Activated CD8-positive, alpha-beta T cell treated with anti-CD3 and anti-CD28 coated beads, Interleukin-2, amount 10 ng/mL, durations not matched to agents 7 days and 5 days (primary cell): ENCODE measurements around the gene CDIP1. TPM values are rescaled to one million over a fixed set of nuclear protein-coding genes. Genes with fewer than 3 reads are reported as not detected.

Source experiments
- ATAC-seq: fragments of 150-1000 bp; cut with Tn5 transposase; one replicate; pipeline ENCODE4 v1.10.0; 2021; ENCODE audit warnings: moderate library complexity
- CTCF ChIA-PET: fragments of 350-600 bp; sonication (Branson Sonifier 250); formaldehyde crosslinking; loops from one replicate; lab custom pipeline; 2021; ENCODE audit warnings: antibody characterized with exemption; lab: Charles Lee
- POLR2A ChIA-PET: fragments of 350-600 bp; sonication (Branson Sonifier 250); formaldehyde crosslinking; loops from one replicate; lab custom pipeline; 2021; ENCODE audit warnings: antibody characterized with exemption; lab: Charles Lee
- DNase-seq: peaks from one replicate; pipeline ENCODE4 v3.0.0-alpha.2; 2020
- H3K27ac Mint-ChIP-seq: one replicate; pipeline ENCODE4 v1.8.0; 2021; ENCODE audit warnings: mild to moderate bottlenecking, mixed read lengths
- H3K27me3 Mint-ChIP-seq: one replicate; pipeline ENCODE4 v1.8.0; 2021; ENCODE audit warnings: low read depth, mixed read lengths
- H3K36me3 Mint-ChIP-seq: one replicate; pipeline ENCODE4 v1.8.0; 2021; ENCODE audit warnings: low read depth, mixed read lengths
- H3K4me1 Mint-ChIP-seq: one replicate; pipeline ENCODE4 v1.8.0; 2021; ENCODE audit warnings: low read depth, mixed read lengths
- H3K4me3 Mint-ChIP-seq: one replicate; pipeline ENCODE4 v1.8.0; 2021; ENCODE audit warnings: mild to moderate bottlenecking, mixed read lengths
- H3K9me3 Mint-ChIP-seq: one replicate; pipeline ENCODE4 v1.8.0; 2022; ENCODE audit warnings: mixed read lengths; ENCODE audit not compliant: insufficient read depth
- total RNA-seq, 2 experiments: library from RNA; stranded (reverse); gene quantifications; one replicate each; pipeline ENCODE4 v1.2.3, GENCODE V29; 2021

The CDIP1 gene
- total RNA-seq, 2 experiments from 2014 or later, result 44.0 to 48.7 TPM

DNA sequence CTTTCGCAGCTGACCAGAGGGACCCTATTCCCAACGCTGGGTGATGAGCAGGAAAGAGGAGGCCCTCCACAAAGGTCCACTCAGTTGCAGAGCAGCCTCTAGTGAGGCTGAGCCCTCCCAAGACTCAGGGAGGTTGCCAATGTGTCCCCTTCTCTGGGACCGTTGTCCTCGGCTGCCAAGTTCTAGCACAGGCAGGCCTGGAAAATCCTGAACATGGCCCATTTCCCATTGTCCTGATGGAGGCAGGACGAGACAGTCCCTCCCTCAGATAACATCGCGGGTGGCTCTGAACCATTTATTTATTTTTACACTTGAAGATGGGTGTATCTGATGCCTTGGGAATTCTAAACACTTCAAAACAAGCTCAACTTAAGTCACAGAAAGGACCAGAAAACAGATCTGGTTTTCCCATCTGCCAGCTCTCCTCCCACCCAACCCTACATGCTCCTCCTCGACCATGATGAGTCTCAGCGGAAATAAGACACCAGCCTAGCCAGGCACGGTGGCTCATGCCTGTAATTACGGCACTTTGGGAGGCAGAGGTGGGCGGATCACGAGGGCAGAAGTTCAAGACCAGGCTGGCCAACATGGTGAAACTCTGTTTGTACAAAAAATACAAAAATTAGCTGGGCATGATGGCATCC is 12.8 kb downstream of the CDIP1 start:
- ATAC-seq (no peak), DNase-seq (no peak)
- Mint-ChIP-seq H3K27ac (no peak overlapping the region), H3K9me3 (no peaks in the 10 kb centered on the region), H3K27me3 (no peaks in the 10 kb centered on the region), H3K36me3 (peaks cover 18% of the 10 kb centered on the region), H3K4me1 (peaks cover 42% of the 10 kb centered on the region), H3K4me3 (no peak overlapping the region)
- ChIA-PET POLR2A (no interaction called here), CTCF (interaction anchor here (1.4 to 7.6 kb wide), 2 partner anchors 11 to 19 kb away, joined by 4 to 40 read pairs; no protein-coding TSS in a partner anchor)

DNA sequence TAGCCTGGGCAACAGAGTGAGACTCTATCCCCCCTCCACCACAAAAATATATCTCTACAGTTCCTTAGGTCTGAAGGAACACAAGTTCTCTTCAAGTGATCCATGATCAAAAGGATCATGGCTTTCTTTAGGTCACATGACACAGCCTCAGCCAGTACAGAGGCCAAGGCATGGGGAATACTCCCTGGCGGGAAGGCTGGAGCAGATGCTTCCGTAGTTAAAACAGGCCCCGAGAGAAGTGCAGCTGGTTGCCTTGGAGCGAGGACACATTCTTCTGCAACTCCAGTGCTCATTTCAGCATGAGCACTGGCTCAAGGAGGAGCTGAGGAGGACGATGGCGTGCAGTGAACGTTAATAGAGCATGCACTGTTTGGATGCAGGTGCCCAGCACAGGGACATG is 13.5 kb downstream of the CDIP1 start:
- CTCF ChIA-PET, result interaction anchor here (1.0 to 7.6 kb wide), 2 partner anchors 13 to 19 kb away, joined by 3 to 40 read pairs; partner anchors contain the start of gene CDIP1
- H3K4me3 Mint-ChIP-seq, result no peak overlapping the region
- H3K36me3 Mint-ChIP-seq, result peaks cover 19% of the 10 kb centered on the region
- no peak for DNase-seq
- H3K27me3 Mint-ChIP-seq, result no peaks in the 10 kb centered on the region
- H3K27ac Mint-ChIP-seq, result no peak overlapping the region
- ATAC-seq, result no peak
- peaks cover 39% of the 10 kb centered on the region for H3K4me1 Mint-ChIP-seq
- H3K9me3 Mint-ChIP-seq, result no peaks in the 10 kb centered on the region
- POLR2A ChIA-PET, result interaction anchor here (0.5 to 1.0 kb wide), 2 partner anchors 14 to 57 kb away, joined by 3 read pairs; partner anchors contain the start of gene CDIP1

DNA sequence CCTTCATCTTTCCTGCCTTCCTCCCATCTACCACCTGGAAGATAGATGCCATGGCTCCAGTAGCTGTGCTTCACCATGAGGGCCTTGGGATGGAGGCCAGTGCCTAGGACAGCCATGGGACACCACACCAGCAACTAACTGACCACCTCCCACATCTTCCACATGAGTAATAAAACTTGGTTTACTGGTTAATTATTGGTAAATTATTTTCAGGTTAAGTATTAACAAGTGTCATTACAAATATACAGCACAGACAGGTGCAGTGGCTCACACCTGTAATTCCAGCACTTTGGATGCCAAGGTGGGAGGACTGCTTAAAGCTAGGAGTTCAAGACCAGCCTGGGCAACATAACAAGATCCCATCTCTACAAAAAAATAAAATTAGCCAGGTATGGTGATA is 14.0 kb downstream of the CDIP1 start:
- Mint-ChIP-seq H3K27ac (no peak overlapping the region), H3K4me3 (no peak overlapping the region), H3K36me3 (peaks cover 18% of the 10 kb centered on the region), H3K9me3 (no peaks in the 10 kb centered on the region), H3K27me3 (no peaks in the 10 kb centered on the region), H3K4me1 (peaks cover 34% of the 10 kb centered on the region)
- DNase-seq (no peak), ATAC-seq (no peak)
- CTCF ChIA-PET, result interaction anchor here (1.0 to 7.6 kb wide), 2 partner anchors 14 to 18 kb away, joined by 3 to 40 read pairs; partner anchors contain the start of gene CDIP1
- POLR2A ChIA-PET, result interaction anchor here (0.5 to 1.0 kb wide), 2 partner anchors 14 to 57 kb away, joined by 3 read pairs; partner anchors contain the start of gene CDIP1

DNA sequence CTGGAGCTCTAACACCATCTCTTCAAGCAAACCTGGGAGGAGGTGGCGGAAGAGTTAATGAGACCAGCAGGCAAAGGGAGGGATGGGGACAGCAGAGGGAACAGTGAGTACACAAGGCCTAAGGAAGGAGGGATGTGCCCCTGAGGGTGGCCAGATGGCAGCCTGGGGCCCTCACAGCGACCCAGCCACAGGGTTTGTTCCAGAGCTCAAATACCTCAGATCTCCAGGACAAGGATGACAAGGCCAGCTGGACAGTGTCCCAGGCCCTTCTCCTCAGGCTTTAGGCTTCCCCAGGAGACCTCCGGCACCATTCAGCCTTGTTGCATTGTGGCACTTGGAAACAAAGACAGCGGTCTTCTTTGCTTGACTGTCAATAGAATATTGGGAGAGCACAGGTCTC is 14.9 kb downstream of the CDIP1 start:
- Mint-ChIP-seq H3K4me3 (no peak overlapping the region), H3K27ac (no peak overlapping the region), H3K27me3 (no peaks in the 10 kb centered on the region), H3K4me1 (peaks cover 26% of the 10 kb centered on the region), H3K9me3 (no peaks in the 10 kb centered on the region), H3K36me3 (peaks cover 15% of the 10 kb centered on the region)
- no peak for DNase-seq
- ChIA-PET CTCF (interaction anchor here (1.1 to 7.6 kb wide), 3 partner anchors 14 to 45 kb away, joined by 3 to 40 read pairs (median 3); no protein-coding TSS in a partner anchor), POLR2A (no interaction called here)
- no peak for ATAC-seq

DNA sequence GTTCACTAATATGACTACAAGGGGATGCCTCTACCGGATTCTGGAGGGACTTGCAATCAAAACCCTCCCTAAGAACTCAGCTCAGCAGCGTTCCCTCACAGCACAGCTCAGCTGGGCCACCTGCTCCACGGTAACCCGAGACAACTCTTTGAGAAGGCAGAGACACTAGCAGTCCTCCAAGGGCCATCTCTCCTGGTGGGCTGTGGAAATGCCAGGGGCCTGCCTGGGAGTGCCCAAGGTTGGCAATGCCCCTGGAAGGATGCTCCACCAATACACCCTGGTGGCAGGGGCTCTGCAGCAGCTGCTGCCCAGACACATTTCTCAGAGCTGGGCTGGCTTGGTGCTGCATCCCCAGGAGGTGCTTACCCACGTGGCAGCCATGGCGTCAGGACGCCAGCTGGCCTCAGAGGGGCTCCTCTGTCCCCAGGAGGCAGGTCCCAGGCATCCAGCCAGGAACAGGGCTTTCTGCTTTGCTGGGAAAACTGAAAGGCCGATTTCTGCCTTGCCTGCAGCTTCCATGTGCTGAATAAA is 16.5 kb downstream of the CDIP1 start:
- Mint-ChIP-seq H3K27ac (no peak overlapping the region), H3K9me3 (no peaks in the 10 kb centered on the region)

DNA sequence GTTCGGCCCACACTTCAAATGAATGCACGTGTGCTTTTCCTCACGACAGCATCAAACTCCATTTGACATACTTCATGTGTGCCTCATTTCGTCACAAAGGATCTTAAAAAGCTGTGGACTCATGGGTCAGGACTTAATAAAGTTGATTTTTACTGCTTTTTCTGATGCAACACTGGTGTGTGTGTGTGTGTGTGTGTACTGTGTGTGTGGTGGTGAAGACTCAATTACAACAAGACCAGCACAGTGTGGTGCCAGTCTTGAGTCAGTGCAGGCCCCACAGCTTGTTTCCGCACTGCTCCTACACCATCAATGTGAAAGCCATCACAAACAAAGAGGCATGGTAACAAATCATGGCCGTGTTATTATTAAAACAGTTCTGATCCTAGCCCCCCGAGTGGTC is 17.7 kb downstream of the CDIP1 start:
- no peaks in the 10 kb centered on the region for H3K27me3 Mint-ChIP-seq
- POLR2A ChIA-PET, result no interaction called here
- CTCF ChIA-PET, result interaction anchor here (7.6 kb wide), 1 partner anchor 15 kb away, joined by 40 read pairs; no protein-coding TSS in a partner anchor
- H3K4me3 Mint-ChIP-seq, result no peak overlapping the region
- peaks cover 15% of the 10 kb centered on the region for H3K36me3 Mint-ChIP-seq
- no peak overlapping the region for H3K27ac Mint-ChIP-seq
- no peaks in the 10 kb centered on the region for H3K9me3 Mint-ChIP-seq
- ATAC-seq, result no peak
- DNase-seq, result no peak
- H3K4me1 Mint-ChIP-seq, result peaks cover 29% of the 10 kb centered on the region

More for the DNA sequence above, 16.5 kb downstream of the CDIP1 start:
- Mint-ChIP-seq H3K4me3 (no peak overlapping the region), H3K36me3 (peaks cover 13% of the 10 kb centered on the region), H3K27me3 (no peaks in the 10 kb centered on the region), H3K4me1 (peaks cover 24% of the 10 kb centered on the region)
- ChIA-PET CTCF (interaction anchor here (7.6 kb wide), 1 partner anchor 16 kb away, joined by 40 read pairs; no protein-coding TSS in a partner anchor), POLR2A (no interaction called here)
- DNase-seq, result no peak
- no peak for ATAC-seq

DNA sequence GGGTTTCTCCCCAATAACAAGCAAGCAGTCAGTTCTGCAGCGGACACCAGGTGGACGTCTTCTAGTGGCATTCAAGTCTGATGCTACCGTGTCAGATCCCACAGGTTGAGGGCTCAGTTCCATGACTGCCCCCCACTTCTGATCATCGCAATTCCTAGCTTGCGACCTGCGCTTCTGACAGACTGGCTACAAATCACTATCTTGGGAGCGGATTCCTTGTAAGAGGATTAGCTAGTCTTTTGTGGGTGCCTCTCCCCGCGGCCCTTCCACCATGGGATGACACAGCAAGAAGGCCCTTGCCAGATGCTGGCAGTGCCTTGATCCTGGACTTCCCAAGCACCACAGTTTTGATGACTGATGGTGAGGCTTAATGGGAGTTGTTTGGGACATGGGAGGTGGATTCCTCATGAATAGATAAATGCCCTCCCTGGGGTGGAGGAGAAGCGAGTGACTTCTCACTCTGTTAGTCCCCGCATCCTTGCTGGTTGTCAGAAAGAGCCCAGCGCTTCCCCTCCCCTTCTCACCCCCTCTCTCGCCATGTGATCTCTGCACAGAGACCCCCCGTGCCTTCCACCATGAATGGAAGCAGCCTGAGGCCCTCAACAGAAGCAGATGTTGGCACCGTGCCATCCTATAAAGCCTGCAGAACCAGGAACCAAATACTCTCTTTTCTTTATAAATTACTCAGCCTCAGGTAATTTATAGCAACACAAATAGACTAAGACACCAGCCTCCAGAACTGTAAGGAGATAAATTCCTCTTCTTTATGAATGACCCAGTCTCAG is 19.1 kb downstream of the CDIP1 start:
- H3K27ac Mint-ChIP-seq, result peak overlapping the region; percentile 58
- DNase-seq (no peak), ATAC-seq (no peak)
- no peaks in the 10 kb centered on the region for H3K27me3 Mint-ChIP-seq
- CTCF ChIA-PET, result interaction anchor here (1.3 to 6.0 kb wide), 3 partner anchors 13 to 51 kb away, joined by 3 to 86 read pairs (median 3); no protein-coding TSS in a partner anchor
- H3K9me3 Mint-ChIP-seq, result no peaks in the 10 kb centered on the region
- peaks cover 44% of the 10 kb centered on the region for H3K4me1 Mint-ChIP-seq
- peaks cover 24% of the 10 kb centered on the region for H3K36me3 Mint-ChIP-seq
- no peak overlapping the region for H3K4me3 Mint-ChIP-seq
- POLR2A ChIA-PET, result interaction anchor here (1.0 kb wide), 1 partner anchor 9 kb away, joined by 3 read pairs; no protein-coding TSS in a partner anchor

DNA sequence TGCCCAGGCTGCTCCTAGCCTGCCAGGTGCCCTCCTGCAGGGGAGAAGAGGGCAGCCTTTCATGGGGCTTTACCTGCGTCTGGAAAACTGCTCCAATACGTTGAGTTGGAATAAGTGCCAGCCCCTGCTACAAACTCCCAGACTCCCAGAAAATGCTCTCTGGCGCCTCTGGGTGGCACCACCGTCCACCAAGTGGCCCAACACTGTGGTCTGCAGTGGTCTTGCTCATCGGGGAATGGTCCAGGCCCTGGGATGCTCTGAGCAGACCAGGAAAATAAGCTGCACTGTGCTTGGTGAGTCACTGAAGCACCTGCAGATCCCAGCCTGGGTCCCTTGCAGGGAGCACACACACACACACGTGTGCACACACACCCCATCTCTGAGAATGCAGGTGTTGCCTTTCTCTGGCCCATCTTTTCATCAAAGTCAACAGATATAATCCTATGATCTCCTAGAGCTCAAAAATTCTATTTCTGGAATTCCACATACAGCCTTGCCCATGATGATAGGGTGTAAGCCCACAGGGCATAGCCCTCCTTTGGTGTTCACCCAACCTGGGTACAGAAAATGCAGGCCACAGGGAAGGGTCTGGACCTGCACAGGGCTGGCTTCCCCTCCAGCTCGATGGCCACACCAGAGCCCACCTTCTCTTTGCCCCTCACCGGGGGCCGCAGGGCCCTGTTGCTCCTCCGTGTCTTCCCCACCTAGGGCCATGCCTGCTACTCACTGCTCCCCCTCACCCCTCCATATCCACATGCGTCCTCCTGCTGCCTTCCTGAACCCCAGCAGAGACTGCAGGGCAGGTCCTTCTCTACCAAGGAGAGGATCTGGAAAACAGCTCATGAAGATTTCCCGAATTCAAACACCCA is 20.5 kb downstream of the CDIP1 start:
- DNase-seq (no peak), ATAC-seq (no peak)
- no peak overlapping the region for H3K4me3 Mint-ChIP-seq
- ChIA-PET POLR2A (interaction anchor here (0.6 to 1.0 kb wide), 2 partner anchors 8 to 29 kb away, joined by 3 read pairs; no protein-coding TSS in a partner anchor), CTCF (interaction anchor here (0.7 to 6.0 kb wide), 5 partner anchors 12 to 52 kb away, joined by 3 to 86 read pairs (median 3); no protein-coding TSS in a partner anchor)
- peaks cover 54% of the 10 kb centered on the region for H3K4me1 Mint-ChIP-seq
- peaks cover 27% of the 10 kb centered on the region for H3K36me3 Mint-ChIP-seq
- peak overlapping the region; percentile 59 for H3K27ac Mint-ChIP-seq
- H3K9me3 Mint-ChIP-seq, result no peaks in the 10 kb centered on the region
- no peaks in the 10 kb centered on the region for H3K27me3 Mint-ChIP-seq

DNA sequence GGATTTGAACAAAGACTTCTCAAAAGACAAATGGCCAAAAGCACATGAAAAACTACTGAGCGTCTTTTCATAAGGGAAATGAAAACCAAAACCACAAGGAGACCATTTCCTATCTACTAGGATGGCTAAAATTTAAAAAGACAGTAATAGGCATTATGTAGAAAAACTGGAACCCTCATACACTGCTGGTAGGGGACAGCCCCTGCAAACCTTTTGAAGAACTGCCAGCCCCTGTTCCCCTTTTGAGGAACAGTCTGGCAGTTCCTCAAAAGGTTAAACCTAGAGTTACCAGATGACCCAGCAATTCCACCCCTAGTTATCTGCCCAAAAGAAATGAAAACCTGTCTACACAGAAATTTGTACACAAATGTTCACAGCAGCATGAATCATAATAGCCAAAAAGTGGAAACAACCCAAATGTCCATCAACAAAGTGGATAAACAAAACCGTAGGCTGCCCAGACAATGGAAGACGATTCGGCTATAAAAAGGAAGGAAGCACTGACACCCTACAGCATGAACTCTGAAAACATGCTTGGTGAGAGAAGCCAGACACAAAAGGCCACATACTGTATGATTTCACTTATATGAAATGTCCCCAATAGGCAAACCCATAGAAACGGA is 22.9 kb downstream of the CDIP1 start:
- H3K27me3 Mint-ChIP-seq, result no peaks in the 10 kb centered on the region
- DNase-seq, result no peak
- POLR2A ChIA-PET, result interaction anchor here (0.9 to 1.7 kb wide), 3 partner anchors 10 to 39 kb away, joined by 3 to 13 read pairs (median 3); no protein-coding TSS in a partner anchor

DNA sequence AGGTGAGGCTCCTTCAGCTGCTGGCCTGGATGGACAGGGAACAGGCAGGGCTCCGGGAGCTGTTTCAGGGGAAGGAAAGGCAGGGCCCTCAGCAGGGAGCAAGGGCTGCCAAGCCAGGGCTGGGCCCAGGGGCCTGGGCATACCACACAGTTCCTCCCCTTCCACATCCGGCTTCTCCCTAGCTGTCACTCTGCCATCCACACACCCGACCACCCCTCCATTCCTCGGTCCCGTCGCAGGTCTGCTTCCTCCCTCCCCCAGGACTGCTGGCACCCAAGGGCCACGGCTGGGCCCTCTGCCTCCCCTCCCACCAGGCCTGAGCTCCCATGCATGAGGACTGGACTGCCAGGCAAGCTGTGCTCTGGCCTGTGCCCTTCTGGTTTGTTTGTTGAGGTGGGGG is 24.0 kb downstream of the CDIP1 start:
- ChIA-PET POLR2A (interaction anchor here (0.9 to 1.7 kb wide), 7 partner anchors 9 to 135 kb away, joined by 3 to 13 read pairs (median 3); partner anchors contain the start of genes CDIP1 and NMRAL1), CTCF (interaction anchor here (1.0 to 6.0 kb wide), 12 partner anchors 8 to 110 kb away, joined by 3 to 86 read pairs (median 6); partner anchors contain the start of genes HMOX2 and MGRN1)
- ATAC-seq (peak; percentile 27), DNase-seq (no peak)
- H3K27ac Mint-ChIP-seq, result peak overlapping the region; percentile 97
- peak overlapping the region; percentile 76 for H3K4me3 Mint-ChIP-seq
- no peaks in the 10 kb centered on the region for H3K9me3 Mint-ChIP-seq
- H3K27me3 Mint-ChIP-seq, result no peaks in the 10 kb centered on the region
- peaks cover 51% of the 10 kb centered on the region for H3K36me3 Mint-ChIP-seq
- peaks cover 73% of the 10 kb centered on the region for H3K4me1 Mint-ChIP-seq

More for the DNA sequence above, 22.9 kb downstream of the CDIP1 start:
- Mint-ChIP-seq H3K36me3 (peaks cover 42% of the 10 kb centered on the region), H3K27ac (peak overlapping the region; percentile 97), H3K4me1 (peaks cover 68% of the 10 kb centered on the region), H3K4me3 (peak overlapping the region; percentile 76), H3K9me3 (no peaks in the 10 kb centered on the region)
- peak; percentile 38 for ATAC-seq
- CTCF ChIA-PET, result interaction anchor here (1.0 to 6.0 kb wide), 13 partner anchors 10 to 109 kb away, joined by 3 to 86 read pairs (median 5); partner anchors contain the start of genes HMOX2 and MGRN1
